Body of pancreas (tissue), 4 donors: ENCODE measurements around the gene PITX2. TPM values are rescaled to one million over a fixed set of nuclear protein-coding genes. Genes with fewer than 3 reads are reported as not detected.

Experiments used
- ATAC-seq: fragments of 150-250 bp; one replicate; pipeline ENCODE4 v1.9.1; 2016
- DNase-seq, 4 donors: peaks; one replicate each; pipeline ENCODE4 v3.0.0-alpha.2; 2019
- H3K27ac ChIP-seq, 4 donors: fragments of 200-600 bp; sonication (generic); 1 replicate in 3 of 4; 2 replicates in 1 of 4; pipeline versions ENCODE4 v1.5.1 to v1.6.1; 2016 to 2019; ENCODE audit warnings: mild to moderate bottlenecking in 1 of 4, mixed read lengths in 1 of 4, moderate library complexity in 1 of 4
- H3K27me3 ChIP-seq, 2 donors: fragments of 200-600 bp; sonication (generic); one replicate each; pipeline ENCODE4 v1.6.0; 2016; ENCODE audit warnings: mild to moderate bottlenecking in 1 of 2
- H3K36me3 ChIP-seq, 2 donors: fragments of 200-600 bp; sonication (generic); replicated peaks in 1 of 2; 2 replicates each; pipeline ENCODE4 v1.5.1; 2016; ENCODE audit warnings: low read depth in 2 of 2; ENCODE audit not compliant: insufficient read depth in 1 of 2
- H3K4me1 ChIP-seq: fragments of 200-600 bp; sonication (generic); one replicate; pipeline ENCODE4 v1.6.0; 2016
- H3K4me3 ChIP-seq, 2 donors: fragments of 200-600 bp; sonication (generic); 1 replicate in 1 of 2; 2 replicates in 1 of 2; pipeline ENCODE4 v1.5.1; 2016 to 2019
- H3K9me3 ChIP-seq, 3 donors: fragments of 200-600 bp; sonication (generic); 1 replicate in 2 of 3; 2 replicates in 1 of 3; pipeline ENCODE4 v1.5.1; 2016
- CTCF ChIP-seq, 7 experiments: fragments of 450-650 bp in 4 of 7; fragments of 200-600 bp in 3 of 7; sonication (generic) in 3 of 7; IDR thresholded peaks; one replicate each; pipeline ENCODE4 v1.5.1; 2016 to 2019; ENCODE audit warnings: antibody characterized with exemption in 7 of 7
- POLR2A ChIP-seq, 3 donors: fragments of 450-650 bp; IDR thresholded peaks; one replicate each; pipeline ENCODE4 v1.6.1; 2016; ENCODE audit warnings: antibody characterized with exemption in 3 of 3, mild to moderate bottlenecking in 2 of 3
- WGBS, 2 donors: methylation state at CpG; one replicate each; pipeline ENCODE4 v1.1.5; 2017; 5-methylcytosine and 5-hydroxymethylcytosine counted together
- intact Hi-C: fragments of 100-400 bp; cut with DNase I; formaldehyde crosslinking; loops from one replicate; pipeline ENCODE4 v1.15.1; 2023
- total RNA-seq, 2 donors: library from RNA; depleted of rRNA; stranded (reverse); fragments of >200 nt; gene quantifications; one replicate each; pipeline ENCODE4 v1.1.0, GENCODE V29; 2016

Gene PITX2
- total RNA-seq, 2 donors from 2014 or later: not detected

GRCh38 chr4:110654254-110654635 is 31.4 kb upstream of the PITX2 start:
- TF ChIP-seq POLR2A (IDR thresholded peaks at IDR 0.05) (no peak), CTCF (IDR thresholded peaks at IDR 0.05) (no peak)
- intact Hi-C loops: no loop called here
- Histone ChIP-seq H3K9me3 (no peaks in the 10 kb centered on the region), H3K4me3 (no peak overlapping the region), H3K27me3 (no peaks in the 10 kb centered on the region), H3K36me3 (no peaks in the 10 kb centered on the region), H3K27ac (no peak overlapping the region), H3K4me1 (no peaks in the 10 kb centered on the region)
- DNase-seq (no peak), ATAC-seq (no peak)

DNA sequence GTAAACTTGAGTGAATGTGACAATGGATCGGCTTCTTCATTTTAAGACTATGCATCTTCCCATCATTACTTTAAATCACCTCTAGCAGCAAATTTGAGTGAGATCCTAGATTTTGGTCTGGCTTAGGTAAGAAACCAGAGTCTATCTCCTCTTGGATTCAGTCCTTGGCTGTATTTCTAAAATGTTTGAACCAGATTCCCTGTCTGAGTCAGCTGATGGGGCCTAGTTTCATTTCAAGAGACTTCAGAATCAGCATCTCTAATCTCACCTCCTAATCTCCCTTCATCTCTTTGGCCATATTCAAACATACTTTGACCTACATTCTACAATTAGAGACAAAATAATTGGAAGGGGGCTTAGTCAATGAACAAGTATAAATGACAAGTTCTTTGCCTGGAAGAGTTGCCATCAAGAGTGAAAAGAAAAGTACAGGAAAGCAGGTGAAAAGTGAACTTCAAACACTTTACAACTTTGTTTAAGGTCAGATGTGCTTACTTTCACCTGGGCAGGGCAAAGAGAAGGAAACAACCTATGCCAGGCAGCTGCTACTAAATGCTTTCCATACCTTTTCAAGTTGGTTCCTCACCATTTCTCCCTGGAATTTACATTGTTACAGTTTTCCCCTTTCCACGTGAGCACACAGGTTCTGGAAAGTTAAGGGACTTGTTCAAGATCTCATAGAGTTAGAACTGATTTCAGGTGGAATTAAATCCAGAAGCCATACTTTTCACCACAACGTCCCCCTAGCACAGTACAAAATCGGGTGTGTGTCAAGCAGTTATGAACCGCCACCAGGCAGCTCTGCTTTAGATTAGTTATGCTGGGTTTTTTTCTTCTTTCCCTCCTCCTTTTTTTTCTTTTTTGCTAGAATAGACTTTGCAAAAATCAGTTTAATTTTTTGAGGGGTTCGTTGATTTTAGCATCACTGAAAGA is 30.7 kb upstream of the PITX2 start:
- no peak overlapping the region for H3K27ac ChIP-seq
- WGBS, 2 donors: 69 to 70% methylated on average over 6 of the region's 6 CpGs
- intact Hi-C loops: no loop called here

GRCh38 chr4:110644008-110644407 is 21.1 kb upstream of the PITX2 start:
- Histone ChIP-seq H3K27me3 (peaks cover 0 to 19% of the 10 kb centered on the region in 2 donors), H3K36me3 (no peaks in the 10 kb centered on the region), H3K4me1 (no peaks in the 10 kb centered on the region), H3K27ac (no peak overlapping the region), H3K9me3 (no peaks in the 10 kb centered on the region), H3K4me3 (no peak overlapping the region)
- DNase-seq (no peak), ATAC-seq (no peak)
- TF ChIP-seq POLR2A (IDR thresholded peaks at IDR 0.05) (no peak), CTCF (IDR thresholded peaks at IDR 0.05) (no peak)
- intact Hi-C loops: no loop called here
- WGBS, 2 donors: 60 to 63% methylated on average over 1 of the region's 1 CpG

More for the DNA sequence above, 30.7 kb upstream of the PITX2 start:
- DNase-seq (no peak), ATAC-seq (no peak)
- Histone ChIP-seq H3K4me1 (no peaks in the 10 kb centered on the region), H3K9me3 (no peaks in the 10 kb centered on the region), H3K36me3 (no peaks in the 10 kb centered on the region), H3K27me3 (no peaks in the 10 kb centered on the region), H3K4me3 (no peak overlapping the region)
- TF ChIP-seq CTCF (IDR thresholded peaks at IDR 0.05): no peak
- no peak for TF ChIP-seq POLR2A (IDR thresholded peaks at IDR 0.05)

DNA sequence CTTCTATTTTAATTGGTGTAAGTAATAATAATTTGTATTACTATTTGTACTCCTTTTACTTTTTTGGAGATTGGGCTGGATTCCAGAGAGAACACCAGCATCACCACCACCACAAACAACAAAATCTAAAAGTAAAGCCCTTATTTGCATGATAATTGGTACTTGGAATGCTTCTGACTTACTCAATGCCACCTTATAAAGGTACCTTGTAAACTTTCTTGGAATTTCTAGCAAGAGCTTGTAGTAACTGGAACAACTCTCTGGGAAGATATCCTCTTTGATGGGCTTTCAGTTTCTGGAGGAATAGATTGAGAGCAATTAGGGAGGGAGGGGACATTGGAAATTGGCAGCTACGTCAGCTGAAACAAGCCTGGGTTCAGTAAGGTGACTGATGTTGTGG is 20.2 kb upstream of the PITX2 start:
- Histone ChIP-seq H3K36me3 (no peaks in the 10 kb centered on the region), H3K4me1 (no peaks in the 10 kb centered on the region), H3K27me3 (peaks cover 0 to 28% of the 10 kb centered on the region in 2 donors), H3K9me3 (no peaks in the 10 kb centered on the region), H3K4me3 (no peak overlapping the region), H3K27ac (no peak overlapping the region)
- intact Hi-C loops: no loop called here
- TF ChIP-seq CTCF (IDR thresholded peaks at IDR 0.05) (no peak), POLR2A (IDR thresholded peaks at IDR 0.05) (no peak)
- ATAC-seq (no peak), DNase-seq (no peak)
- WGBS, 2 donors: 73 to 88% methylated on average over 1 of the region's 1 CpG

- Histone ChIP-seq H3K27me3 (peaks cover 0 to 42% of the 10 kb centered on the region in 2 donors), H3K36me3 (no peaks in the 10 kb centered on the region), H3K4me1 (peaks cover 14% of the 10 kb centered on the region), H3K4me3 (no peak overlapping the region), H3K9me3 (no peaks in the 10 kb centered on the region), H3K27ac (no peak overlapping the region)
- DNase-seq (no peak), ATAC-seq (no peak)
- WGBS, 2 donors: 11 to 21% methylated on average over 17 to 18 of the region's 18 CpGs
- intact Hi-C loops: no loop called here
- TF ChIP-seq POLR2A (IDR thresholded peaks at IDR 0.05) (no peak), CTCF (IDR thresholded peaks at IDR 0.05) (no peak)
Observed at GRCh38 chr4:110641218-110641617, 18.3 kb upstream of the PITX2 start.
